Caco-2 (cell line): ENCODE data around the gene CCDC134. TPM values are rescaled to one million over a fixed set of nuclear protein-coding genes. Genes with fewer than 3 reads are reported as not detected.
A peak's percentile ranks its signal among the peaks of the same experiment; 100 is the strongest.

Experiments used
- BruUV-seq: library from RNA; stranded (reverse); fragments of 400-500 nt; replicated peaks from 2 replicates; lab custom pipeline; 2021; lab: Mats Ljungman, UMichigan
- CTCF ChIA-PET: fragments of 300-600 bp; sonication (Branson Sonifier 250); formaldehyde crosslinking; loops from one replicate; lab custom pipeline; 2022; ENCODE audit warnings: antibody characterized with exemption; lab: Charles Lee
- POLR2A ChIA-PET: fragments of 300-600 bp; sonication (Branson Sonifier 250); formaldehyde crosslinking; loops from one replicate; lab custom pipeline; 2022; ENCODE audit warnings: antibody characterized with exemption; lab: Charles Lee
- DNase-seq, 2 experiments: peaks; one replicate each; pipeline versions ENCODE4 v3.0.0 to v3.0.0-alpha.2; 2020 to 2022
- H3K27me3 ChIP-seq: replicated peaks from 2 replicates; pipeline ENCODE4 v1.6.0; 2011; ENCODE audit warnings: low read length; ENCODE audit not compliant: control insufficient read depth, insufficient read depth
- H3K36me3 ChIP-seq: 2 replicates; pipeline ENCODE4 v1.5.1; 2011; ENCODE audit warnings: low read length; ENCODE audit not compliant: control insufficient read depth, insufficient read depth
- H3K4me1 ChIP-seq: fragments of 250-450 bp; sonication (Bioruptor Pico); 2 replicates; pipeline ENCODE4 v1.5.1; 2020; ENCODE audit warnings: mild to moderate bottlenecking
- H3K4me3 ChIP-seq: 2 replicates; pipeline ENCODE4 v1.5.1; 2011; ENCODE audit warnings: low read depth, mild to moderate bottlenecking, control low read depth, low read length
- H3K9me3 ChIP-seq: fragments of 250-450 bp; sonication (Bioruptor Pico); 2 replicates; pipeline ENCODE4 v1.5.1; 2020; ENCODE audit warnings: mild to moderate bottlenecking, moderate library complexity
- H3K27ac Mint-ChIP-seq: one replicate; pipeline ENCODE4 v1.8.0; 2022; ENCODE audit warnings: mixed read lengths; ENCODE audit not compliant: unreplicated experiment
- H3K27me3 Mint-ChIP-seq: one replicate; pipeline ENCODE4 v1.8.0; 2022; ENCODE audit warnings: mixed read lengths; ENCODE audit not compliant: insufficient read depth, unreplicated experiment
- H3K36me3 Mint-ChIP-seq: one replicate; pipeline ENCODE4 v1.8.0; 2022; ENCODE audit warnings: mild to moderate bottlenecking, mixed read lengths; ENCODE audit not compliant: insufficient read depth, unreplicated experiment
- H3K4me1 Mint-ChIP-seq: one replicate; pipeline ENCODE4 v1.8.0; 2022; ENCODE audit warnings: low read depth, mixed read lengths; ENCODE audit not compliant: unreplicated experiment
- H3K4me3 Mint-ChIP-seq: one replicate; pipeline ENCODE4 v1.8.0; 2022; ENCODE audit warnings: mild to moderate bottlenecking, moderate library complexity, mixed read lengths; ENCODE audit not compliant: unreplicated experiment
- H3K9me3 Mint-ChIP-seq: one replicate; pipeline ENCODE4 v1.8.0; 2022; ENCODE audit warnings: mixed read lengths; ENCODE audit not compliant: unreplicated experiment
- CTCF ChIP-seq, 2 experiments: fragments of 200-600 bp in 1 of 2; IDR thresholded peaks; 1 replicate in 1 of 2; 2 replicates in 1 of 2; pipeline versions ENCODE4 v1.5.1 to v1.8.0; 2011 to 2022; ENCODE audit warnings: antibody characterized with exemption in 1 of 2, control low read depth in 1 of 2, inconsistent platforms in 1 of 2, low read depth in 1 of 2, low read length in 1 of 2, mild to moderate bottlenecking in 1 of 2, moderate library complexity in 1 of 2; ENCODE audit not compliant: insufficient read depth in 1 of 2, severe bottlenecking in 1 of 2, unreplicated experiment in 1 of 2
- intact Hi-C: fragments of 100-400 bp; cut with micrococcal nuclease; formaldehyde crosslinking; loops from one replicate; pipeline ENCODE4 v1.10.0; 2022; ENCODE audit not compliant: unreplicated experiment
- total RNA-seq: library from RNA; stranded (reverse); gene quantifications from 2 replicates; pipeline ENCODE4 v1.2.3, GENCODE V29; 2022

Gene CCDC134
- total RNA-seq, 1 experiment from 2014 or later, result 24.8 TPM

GRCh38 chr22:41836551-41836950 lies 36.1 kb downstream of the CCDC134 start:
- intact Hi-C loops, result no loop called here
- peaks cover 67% of the 10 kb centered on the region for H3K36me3 Mint-ChIP-seq
- no peaks in the 10 kb centered on the region for H3K27me3 ChIP-seq
- H3K27ac Mint-ChIP-seq, result no peak overlapping the region
- H3K4me3 Mint-ChIP-seq, result no peak overlapping the region
- DNase-seq, result no peak
- no peak for TF ChIP-seq CTCF (IDR thresholded peaks at IDR 0.05; ENCODE audit: insufficient read depth in 1 of 2, low read depth in 1 of 2, low read length in 1 of 2, severe bottlenecking in 1 of 2, unreplicated experiment in 1 of 2)
- peaks cover 35% of the 10 kb centered on the region for H3K4me1 Mint-ChIP-seq
- peaks cover 2% of the 10 kb centered on the region for H3K36me3 ChIP-seq
- BruUV-seq, result no TSS peak
- H3K4me1 ChIP-seq, result peaks cover 35% of the 10 kb centered on the region
- no peak overlapping the region for H3K4me3 ChIP-seq
- CTCF ChIA-PET, result no interaction called here
- POLR2A ChIA-PET, result interaction anchor here (0.6 kb wide), 1 partner anchor 78 kb away, joined by 6 read pairs; the partner anchor contains the start of gene SHISA8
- H3K9me3 Mint-ChIP-seq, result no peaks in the 10 kb centered on the region
- H3K9me3 ChIP-seq, result no peaks in the 10 kb centered on the region
- no peaks in the 10 kb centered on the region for H3K27me3 Mint-ChIP-seq

- no TSS peak for BruUV-seq
- H3K27me3 ChIP-seq, result no peaks in the 10 kb centered on the region
- no peak for TF ChIP-seq CTCF (IDR thresholded peaks at IDR 0.05; ENCODE audit: insufficient read depth in 1 of 2, low read depth in 1 of 2, low read length in 1 of 2, severe bottlenecking in 1 of 2, unreplicated experiment in 1 of 2)
- Mint-ChIP-seq H3K9me3 (no peaks in the 10 kb centered on the region), H3K4me3 (peak overlapping the region; percentile 6), H3K27me3 (no peaks in the 10 kb centered on the region), H3K36me3 (peaks cover 57% of the 10 kb centered on the region), H3K4me1 (peaks cover 37% of the 10 kb centered on the region), H3K27ac (peak overlapping the region; percentile 37)
- no peak for DNase-seq
- ChIA-PET CTCF (interaction anchor here (0.8 kb wide), 1 partner anchor 39 kb away, joined by 3 read pairs; no protein-coding TSS in a partner anchor), POLR2A (interaction anchor here (0.6 kb wide), 1 partner anchor 17 kb away, joined by 3 read pairs; no protein-coding TSS in a partner anchor)
- peaks cover 55% of the 10 kb centered on the region for H3K4me1 ChIP-seq
- no peak overlapping the region for H3K4me3 ChIP-seq
- H3K9me3 ChIP-seq, result no peaks in the 10 kb centered on the region
- intact Hi-C loops, result no loop called here
- H3K36me3 ChIP-seq, result peaks cover 2% of the 10 kb centered on the region
Measured at GRCh38 chr22:41838842-41839618, 38.6 kb downstream of the CCDC134 start.

- Mint-ChIP-seq H3K36me3 (peaks cover 55% of the 10 kb centered on the region), H3K9me3 (no peaks in the 10 kb centered on the region), H3K4me1 (peaks cover 43% of the 10 kb centered on the region), H3K27me3 (no peaks in the 10 kb centered on the region), H3K27ac (peak overlapping the region; percentile 89), H3K4me3 (no peak overlapping the region)
- CTCF ChIA-PET, result no interaction called here
- BruUV-seq, result no TSS peak
- peaks cover 66% of the 10 kb centered on the region for H3K4me1 ChIP-seq
- no peak overlapping the region for H3K4me3 ChIP-seq
- TF ChIP-seq CTCF (IDR thresholded peaks at IDR 0.05; ENCODE audit: insufficient read depth in 1 of 2, low read depth in 1 of 2, low read length in 1 of 2, severe bottlenecking in 1 of 2, unreplicated experiment in 1 of 2), result no peak
- no peaks in the 10 kb centered on the region for H3K9me3 ChIP-seq
- intact Hi-C loops, result no loop called here
- H3K36me3 ChIP-seq, result peaks cover 2% of the 10 kb centered on the region
- no peaks in the 10 kb centered on the region for H3K27me3 ChIP-seq
- DNase-seq, result no peak
- POLR2A ChIA-PET, result no interaction called here
Measured at GRCh38 chr22:41840216-41840615, 39.7 kb downstream of the CCDC134 start.
